GM18508 (cell line): ENCODE data around the gene CYP3A5.
A peak's percentile ranks its signal among the peaks of the same experiment; 100 is the strongest.

Experiments
- ATAC-seq: cut with Tn5 transposase; IDR thresholded peaks from one replicate; pipeline ENCODE4 v1.9.1; 2021; ENCODE audit warnings: moderate number of reproducible peaks; ENCODE audit not compliant: insufficient read depth, unreplicated experiment

The CYP3A5 gene

GRCh38 chr7:99617192-99617781 is 62.5 kb downstream of the CYP3A5 start:
- no peak for ATAC-seq

DNA sequence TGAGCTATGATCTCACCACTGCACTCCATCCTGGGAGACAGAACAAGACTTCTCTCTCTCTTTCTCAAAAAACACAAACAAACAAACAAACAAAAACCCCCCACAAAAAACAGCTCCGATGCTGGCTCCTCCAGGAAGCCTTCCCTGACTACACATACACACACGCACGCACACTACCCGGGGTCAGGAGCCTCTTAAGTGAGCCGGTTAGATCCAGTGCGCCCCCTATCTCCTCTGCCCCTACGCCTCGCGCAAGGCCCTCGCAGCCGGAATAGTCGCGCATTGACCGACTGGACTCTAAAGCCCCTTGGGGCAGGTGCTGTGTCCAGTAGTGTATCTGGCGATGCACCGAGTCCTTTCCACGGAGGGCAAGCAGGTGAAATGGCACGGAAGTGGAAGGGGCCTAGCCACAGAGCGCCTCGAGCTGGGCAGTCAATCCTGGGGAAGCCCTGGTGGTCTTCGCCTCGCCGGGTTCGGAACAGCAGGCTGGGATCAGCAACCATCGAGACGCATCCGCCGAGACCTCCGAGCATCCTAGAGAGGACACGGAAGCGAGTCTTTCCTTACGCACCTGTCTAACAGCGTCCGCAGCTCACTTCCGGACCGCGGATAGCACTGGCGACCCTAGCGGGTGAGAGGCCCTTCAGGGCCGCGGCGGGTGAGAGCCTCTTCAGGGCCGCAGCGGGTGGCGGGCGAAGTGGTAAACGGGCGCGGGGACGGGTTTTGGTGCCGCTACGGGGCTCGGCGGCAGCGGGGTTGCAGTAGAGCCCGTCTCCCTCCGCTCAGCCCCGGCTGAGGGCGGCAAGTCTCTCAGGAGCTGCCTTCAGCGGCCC is 63.2 kb downstream of the CYP3A5 start, which contains the start of gene ZSCAN25:
Gene ZSCAN25, plus strand, starts transcription at position 588 of the 833 bp plus-strand sequence. CDS start 2,661 bp downstream, outside the sequence.
- ATAC-seq, result peak; percentile 71

DNA sequence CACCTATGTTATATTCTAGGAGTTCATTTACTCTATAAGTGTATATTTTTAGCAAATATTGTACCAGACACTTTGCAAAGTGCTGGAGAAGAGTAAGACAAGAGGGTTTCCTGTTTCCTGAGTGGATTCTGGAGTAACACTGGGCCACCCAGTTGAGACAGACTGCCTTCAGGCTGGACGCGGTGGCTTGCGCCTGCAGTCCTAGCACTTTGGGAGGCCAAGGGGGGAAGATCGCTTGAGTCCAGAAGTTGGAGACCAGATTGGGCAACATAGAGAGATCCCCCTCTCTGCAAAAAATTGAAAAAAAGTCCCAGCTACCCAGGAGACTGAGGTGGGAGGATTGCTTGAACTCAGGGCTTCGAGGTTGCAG is 63.8 kb downstream of the CYP3A5 start:
- no peak for ATAC-seq

DNA sequence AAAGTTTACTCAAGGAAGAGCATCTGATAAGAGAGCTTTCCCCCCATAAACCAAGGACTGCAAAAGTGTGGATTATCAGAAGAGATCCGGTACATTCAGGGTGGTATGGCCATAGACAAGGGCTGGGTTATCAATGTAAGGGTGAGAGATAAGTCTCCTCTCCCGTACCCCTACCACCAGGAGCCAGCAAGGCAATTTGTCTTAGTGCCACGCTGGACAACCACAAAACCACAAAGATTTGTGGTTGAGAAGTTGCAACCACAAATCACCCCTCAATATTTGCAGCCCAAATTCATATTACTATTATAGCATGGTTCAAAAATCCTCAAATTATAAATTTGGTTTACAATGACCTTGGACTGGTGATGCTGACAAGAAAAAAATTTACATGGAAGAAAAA is 65.3 kb downstream of the CYP3A5 start:
- ATAC-seq, result no peak

DNA sequence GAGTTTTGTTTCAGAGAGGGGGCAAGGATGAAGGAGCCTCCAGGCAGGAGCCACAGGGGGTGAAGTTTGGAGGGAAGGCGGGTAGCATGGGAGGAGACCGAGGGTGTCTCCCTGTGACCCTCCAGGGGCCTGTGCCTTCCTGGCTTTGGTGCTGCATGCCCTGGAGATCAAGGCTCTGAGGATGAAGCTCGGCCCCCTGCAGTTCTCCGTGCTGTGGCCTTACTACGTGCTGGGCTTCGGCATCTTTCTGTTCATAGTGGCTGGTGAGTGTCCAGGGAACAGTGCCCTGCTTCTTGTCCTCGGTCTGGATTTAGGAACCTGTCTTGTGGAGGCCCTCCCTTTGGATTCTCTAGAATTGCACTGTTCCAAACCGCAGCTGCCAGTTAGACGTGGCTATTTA is 72.2 kb downstream of the CYP3A5 start:
- no peak for ATAC-seq

DNA sequence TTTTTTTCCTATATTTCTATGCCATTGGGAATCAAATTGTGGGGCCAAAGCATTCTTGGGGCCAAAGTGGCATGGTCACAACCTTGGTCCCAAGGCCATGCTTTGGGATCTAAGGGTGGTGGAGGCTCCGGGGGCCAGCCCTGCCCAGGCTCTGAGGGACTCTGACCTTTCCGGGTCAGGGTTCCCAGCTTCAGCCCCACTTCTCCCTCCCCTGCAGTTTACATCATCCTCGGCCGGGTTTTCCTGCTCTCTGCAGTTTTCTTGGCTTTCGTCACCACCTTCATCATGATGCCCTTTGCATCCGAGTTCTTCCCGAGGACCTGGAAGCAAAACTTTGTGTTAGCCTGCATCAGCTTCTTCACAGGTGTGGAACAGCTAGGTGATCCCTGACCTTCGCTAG is 73.3 kb downstream of the CYP3A5 start:
- no peak for ATAC-seq

GRCh38 chr7:99605527-99605926 is 74.3 kb downstream of the CYP3A5 start:
- ATAC-seq, result no peak

- ATAC-seq, result no peak
These were observed 78.0 kb downstream of the CYP3A5 start for GRCh38 chr7:99601656-99602310.

DNA sequence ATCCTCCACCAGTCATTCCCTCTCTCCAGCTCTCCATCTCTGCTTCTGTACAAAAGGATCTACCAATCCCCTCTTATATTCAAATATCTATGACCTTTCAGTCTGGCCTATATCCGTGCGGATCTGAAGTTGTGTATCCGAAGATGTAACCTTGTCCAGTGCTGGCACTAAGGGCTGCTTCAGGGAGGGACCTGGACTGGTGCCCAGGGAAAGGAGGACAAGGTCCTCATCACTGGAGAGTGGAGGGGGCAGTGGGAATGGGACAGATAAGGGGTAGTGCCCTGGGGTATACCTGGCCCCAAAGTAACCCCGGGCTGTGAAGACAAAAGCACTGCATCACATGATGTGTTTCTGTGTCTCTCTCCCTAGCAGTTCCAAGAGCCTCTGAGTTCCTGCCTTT is 80.0 kb downstream of the CYP3A5 start:
- no peak for ATAC-seq
